Coronary artery (tissue), 2 donors: ENCODE results near the gene DCLK1.

ENCODE experiments used
- DNase-seq: peaks from one replicate; pipeline ENCODE4 v3.0.0-alpha.2; 2017; ENCODE audit warnings: low spot score
- H3K27ac ChIP-seq, 2 donors: fragments of 200-600 bp; sonication (generic); one replicate each; pipeline ENCODE4 v1.5.1; 2016 to 2019
- H3K4me3 ChIP-seq: fragments of 200-600 bp; sonication (generic); 2 replicates; pipeline ENCODE4 v1.5.1; 2016; ENCODE audit warnings: mild to moderate bottlenecking, moderate library complexity
- TF ChIP-seq, protein P1 (sequence below): fragments of 200-600 bp; sonication (generic); IDR thresholded peaks from one replicate; pipeline ENCODE4 v1.5.1; 2019; ENCODE audit warnings: antibody characterized with exemption

The DCLK1 gene

DNA sequence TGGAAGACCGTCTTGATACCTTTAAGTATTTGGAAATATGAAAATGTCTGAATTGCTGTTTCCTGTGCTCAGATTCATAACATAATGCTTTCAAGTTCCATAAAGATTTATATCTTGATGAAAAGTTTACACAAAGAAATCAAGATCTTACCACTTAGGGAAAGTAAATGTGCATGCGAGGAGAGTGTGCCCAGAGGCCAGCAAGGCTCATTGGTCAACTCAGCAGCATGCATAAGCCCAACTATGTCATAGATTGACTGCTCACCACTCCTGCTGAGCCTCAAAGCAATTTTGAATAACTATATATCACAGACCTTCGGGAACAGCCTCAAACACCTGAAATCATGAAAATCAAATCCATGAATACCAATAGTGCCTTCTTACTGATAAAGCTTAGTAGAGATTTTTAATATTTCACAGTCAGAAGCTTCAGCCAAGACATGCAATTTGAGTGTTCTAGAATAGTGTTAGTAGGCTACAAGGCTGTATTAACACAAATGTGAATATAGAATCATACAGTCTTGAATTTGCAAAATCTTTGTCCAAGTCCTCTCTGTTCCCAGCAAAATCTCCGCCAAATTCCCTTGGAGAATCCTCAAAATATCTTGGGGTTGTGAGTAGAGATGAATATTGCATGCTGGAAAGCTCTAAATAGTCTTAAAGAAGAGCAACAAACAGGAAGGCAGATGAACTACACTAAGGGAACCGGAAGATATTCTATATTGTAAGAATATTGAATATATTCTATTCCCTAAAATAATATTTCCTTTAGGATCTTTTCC is 124.1 kb downstream of the DCLK1 start:
- H3K27ac ChIP-seq = no peak overlapping the region
- DNase-seq = no peak

DNA sequence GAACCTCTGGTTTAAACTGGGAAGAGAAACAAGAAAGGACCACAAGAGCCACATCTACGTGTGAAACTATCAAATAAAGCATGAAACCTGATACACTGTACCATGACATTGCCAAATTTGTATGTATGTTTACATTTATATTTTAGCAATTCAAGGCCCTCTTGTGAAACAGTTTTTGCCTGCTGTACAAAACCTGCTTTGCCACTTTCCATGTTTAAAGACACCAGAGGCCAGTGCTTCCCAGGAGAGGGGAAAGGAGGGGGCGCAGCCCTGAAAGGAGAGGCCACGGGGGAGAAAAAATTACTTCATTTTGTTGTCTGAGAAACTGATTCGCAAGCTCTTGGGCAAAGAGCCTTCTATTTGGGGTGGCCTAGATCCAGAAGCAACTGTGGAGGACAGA is 124.8 kb downstream of the DCLK1 start:
- TF ChIP-seq, protein P1, sequence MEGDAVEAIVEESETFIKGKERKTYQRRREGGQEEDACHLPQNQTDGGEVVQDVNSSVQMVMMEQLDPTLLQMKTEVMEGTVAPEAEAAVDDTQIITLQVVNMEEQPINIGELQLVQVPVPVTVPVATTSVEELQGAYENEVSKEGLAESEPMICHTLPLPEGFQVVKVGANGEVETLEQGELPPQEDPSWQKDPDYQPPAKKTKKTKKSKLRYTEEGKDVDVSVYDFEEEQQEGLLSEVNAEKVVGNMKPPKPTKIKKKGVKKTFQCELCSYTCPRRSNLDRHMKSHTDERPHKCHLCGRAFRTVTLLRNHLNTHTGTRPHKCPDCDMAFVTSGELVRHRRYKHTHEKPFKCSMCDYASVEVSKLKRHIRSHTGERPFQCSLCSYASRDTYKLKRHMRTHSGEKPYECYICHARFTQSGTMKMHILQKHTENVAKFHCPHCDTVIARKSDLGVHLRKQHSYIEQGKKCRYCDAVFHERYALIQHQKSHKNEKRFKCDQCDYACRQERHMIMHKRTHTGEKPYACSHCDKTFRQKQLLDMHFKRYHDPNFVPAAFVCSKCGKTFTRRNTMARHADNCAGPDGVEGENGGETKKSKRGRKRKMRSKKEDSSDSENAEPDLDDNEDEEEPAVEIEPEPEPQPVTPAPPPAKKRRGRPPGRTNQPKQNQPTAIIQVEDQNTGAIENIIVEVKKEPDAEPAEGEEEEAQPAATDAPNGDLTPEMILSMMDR = no peak
- no peak overlapping the region for H3K27ac ChIP-seq
- DNase-seq = no peak
- H3K4me3 ChIP-seq = no peak overlapping the region

More for the DNA sequence above, 124.1 kb downstream of the DCLK1 start:
- TF ChIP-seq, protein P1 = no peak
- no peak overlapping the region for H3K4me3 ChIP-seq

DNA sequence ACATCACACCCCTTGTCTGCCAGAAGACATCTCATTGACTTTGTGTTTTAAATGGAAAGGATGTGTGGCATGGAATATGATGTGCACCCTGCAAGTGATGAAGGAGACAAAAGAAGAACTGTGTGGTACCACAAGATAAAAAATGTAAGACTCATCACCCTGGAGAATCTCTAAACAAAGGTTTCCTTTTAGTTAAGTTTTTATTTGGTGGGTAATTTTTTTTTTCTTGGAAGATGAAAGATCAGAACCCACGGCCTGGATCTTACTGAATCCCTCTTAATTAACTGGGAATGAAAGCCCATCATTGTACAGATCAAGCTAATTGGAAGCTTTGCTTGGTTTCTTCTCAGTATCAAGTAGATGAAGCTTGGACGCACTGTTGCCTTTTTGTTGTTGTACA is 129.6 kb downstream of the DCLK1 start:
- DNase-seq = no peak
- no peak overlapping the region for H3K27ac ChIP-seq
- TF ChIP-seq, protein P1 = no peak
- H3K4me3 ChIP-seq = no peak overlapping the region

DNA sequence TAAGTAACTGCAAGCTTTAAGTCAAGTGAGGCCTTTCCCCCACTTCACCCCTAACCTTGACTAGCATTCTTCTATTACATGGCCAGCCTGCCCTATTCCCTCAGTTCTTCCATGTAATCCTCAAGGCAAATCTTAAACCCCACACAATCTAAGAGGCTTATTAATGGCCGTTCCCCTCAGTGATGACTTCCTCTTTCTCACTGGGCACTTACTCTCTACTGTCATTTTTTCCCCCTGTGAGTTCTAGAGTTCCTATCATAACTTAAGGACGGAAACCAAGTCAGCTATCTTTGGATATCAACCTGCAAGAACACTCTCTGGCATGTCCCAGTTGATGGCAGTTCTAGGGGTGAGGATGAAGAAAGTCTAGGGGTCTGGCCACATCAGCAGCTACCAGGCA is 131.2 kb downstream of the DCLK1 start:
- TF ChIP-seq, protein P1 = no peak
- no peak overlapping the region for H3K27ac ChIP-seq
- H3K4me3 ChIP-seq = no peak overlapping the region
- DNase-seq = no peak

DNA sequence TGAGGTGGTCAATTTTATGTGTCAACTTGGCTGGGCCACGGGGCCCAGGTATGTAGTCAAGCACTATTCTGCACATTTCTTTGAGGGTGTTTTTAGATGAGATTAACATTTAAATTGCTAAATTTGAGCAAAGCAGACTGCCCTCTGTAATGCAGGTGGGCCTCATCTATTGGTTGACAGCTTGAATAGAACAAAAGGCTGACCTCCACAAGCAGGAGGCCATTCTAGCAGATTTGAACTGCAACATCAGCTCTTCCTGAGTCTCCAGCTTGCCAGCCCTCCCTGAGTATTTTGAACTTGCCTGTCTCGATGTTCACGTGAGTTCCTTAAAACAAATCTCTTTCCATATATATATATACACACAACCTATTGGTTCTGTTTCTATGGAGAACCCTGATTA is 134.8 kb downstream of the DCLK1 start:
- no peak for DNase-seq
- no peak overlapping the region for H3K27ac ChIP-seq
- no peak overlapping the region for H3K4me3 ChIP-seq
- TF ChIP-seq, protein P1 = no peak

DNA sequence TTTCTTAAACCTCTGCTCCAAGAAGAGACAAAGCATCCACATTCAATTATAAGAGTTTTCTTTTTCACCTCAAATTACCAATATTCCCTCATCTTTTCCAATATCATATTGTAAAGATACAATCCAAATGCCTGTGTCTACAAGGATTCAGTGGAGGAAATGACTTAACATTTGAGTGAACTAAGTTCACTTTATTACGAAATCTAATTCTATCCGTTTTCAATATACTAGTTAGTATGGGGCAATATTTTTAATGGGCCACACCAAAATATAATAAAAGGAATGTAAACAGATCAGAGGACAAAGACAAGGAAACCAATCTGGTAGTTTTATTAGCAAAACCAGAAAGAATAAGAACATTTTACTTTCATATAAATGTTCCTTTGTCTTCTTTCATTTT is 136.0 kb downstream of the DCLK1 start:
- H3K27ac ChIP-seq = peak overlapping the region; percentile 3 to 65
- no peak overlapping the region for H3K4me3 ChIP-seq
- no peak for DNase-seq
- TF ChIP-seq, protein P1 = no peak
